ENCODE measurements around the gene DNER.

The DNER gene

GRCh38 chr2:229470781-229471180 lies 243.6 kb downstream of the DNER start:
- no peak for DNase-seq
- intact Hi-C loops (cut with DNase I), result no loop called here

DNA sequence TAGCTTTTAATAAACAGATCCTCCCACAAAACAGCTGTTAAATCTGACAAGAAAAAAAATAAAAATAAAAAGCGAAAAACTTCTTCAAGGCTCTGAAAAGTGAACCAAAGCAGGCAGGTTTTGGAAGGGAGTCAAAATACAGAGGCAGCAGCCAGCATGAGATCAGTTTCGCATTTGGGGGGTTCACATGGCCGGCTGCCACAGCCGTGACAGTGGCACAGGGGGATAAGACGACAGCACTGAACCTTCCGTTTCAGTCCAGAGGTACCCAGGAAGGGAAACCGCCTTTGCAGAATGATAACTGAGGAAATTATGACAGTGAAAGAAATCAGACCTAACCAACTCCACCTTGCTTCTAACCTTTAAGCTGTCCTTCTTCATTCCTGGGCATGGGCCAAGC lies 246.6 kb downstream of the DNER start:
- DNase-seq, result no peak
- intact Hi-C loops (cut with DNase I), result no loop called here

- no peak for DNase-seq
- intact Hi-C loops (cut with DNase I), result no loop called here
Measured at GRCh38 chr2:229463841-229464346, 250.5 kb downstream of the DNER start.

DNA sequence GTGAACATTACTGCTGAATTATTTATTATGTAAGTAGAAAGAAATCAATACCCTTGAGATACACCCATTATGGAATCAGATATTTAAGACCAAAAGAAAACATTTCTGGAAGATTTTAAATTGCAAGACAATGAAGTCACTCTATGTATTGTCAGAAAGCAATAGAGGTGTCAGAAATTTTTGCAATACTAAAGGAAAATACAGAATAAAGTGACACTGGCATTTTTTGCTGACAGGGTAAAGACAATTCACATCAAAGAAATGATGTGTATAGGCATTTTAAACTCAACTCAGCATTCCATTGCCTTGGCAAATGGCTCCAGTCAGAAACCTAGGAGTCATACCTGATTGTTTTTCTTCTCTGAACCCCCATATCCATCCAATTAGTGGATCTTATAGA lies 252.2 kb downstream of the DNER start:
- intact Hi-C loops (cut with DNase I), result no loop called here
- DNase-seq, result no peak

DNA sequence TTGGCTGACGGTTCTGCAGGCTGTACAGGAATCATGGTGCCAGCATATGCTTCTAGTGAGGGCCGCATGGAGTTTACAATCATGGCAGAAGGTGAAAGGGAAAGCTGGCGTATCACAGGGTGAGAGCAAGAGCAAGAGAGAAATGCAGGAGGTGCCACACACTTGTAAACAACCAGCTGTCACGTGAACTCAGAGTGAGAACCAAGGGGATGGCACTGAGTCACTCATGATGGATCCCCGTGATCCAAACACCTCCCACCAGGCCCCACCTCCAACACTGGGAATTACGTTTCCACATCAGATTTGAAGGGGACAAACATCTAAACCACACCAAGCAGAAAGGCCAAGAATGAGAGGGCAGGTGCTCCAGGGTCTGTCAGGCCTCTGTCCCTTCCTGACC lies 258.3 kb downstream of the DNER start:
- intact Hi-C loops (cut with DNase I), result no loop called here
- DNase-seq, result no peak

- intact Hi-C loops (cut with DNase I), result no loop called here
- no peak for DNase-seq
Measured at GRCh38 chr2:229454934-229455631, 259.3 kb downstream of the DNER start.

DNA sequence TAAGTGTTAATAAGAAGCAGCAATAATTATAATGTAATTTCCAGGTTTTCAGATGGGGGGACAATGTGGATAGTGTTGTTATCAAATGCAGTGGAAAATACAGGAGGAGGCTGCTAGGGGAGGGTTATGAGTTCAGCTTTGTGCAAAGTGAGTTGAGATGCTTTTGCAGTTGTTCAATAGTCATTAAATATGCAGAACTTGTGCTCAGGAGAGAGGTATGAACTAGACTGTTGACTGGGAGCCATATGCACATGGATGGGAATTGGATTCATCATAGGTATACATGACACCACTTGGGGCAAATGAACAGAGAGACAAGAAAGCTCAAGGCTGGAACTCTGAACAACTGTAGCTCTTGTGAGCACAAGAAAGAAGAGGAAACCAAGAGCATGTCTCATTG lies 261.1 kb downstream of the DNER start:
- intact Hi-C loops (cut with DNase I), result no loop called here
- no peak for DNase-seq

DNA sequence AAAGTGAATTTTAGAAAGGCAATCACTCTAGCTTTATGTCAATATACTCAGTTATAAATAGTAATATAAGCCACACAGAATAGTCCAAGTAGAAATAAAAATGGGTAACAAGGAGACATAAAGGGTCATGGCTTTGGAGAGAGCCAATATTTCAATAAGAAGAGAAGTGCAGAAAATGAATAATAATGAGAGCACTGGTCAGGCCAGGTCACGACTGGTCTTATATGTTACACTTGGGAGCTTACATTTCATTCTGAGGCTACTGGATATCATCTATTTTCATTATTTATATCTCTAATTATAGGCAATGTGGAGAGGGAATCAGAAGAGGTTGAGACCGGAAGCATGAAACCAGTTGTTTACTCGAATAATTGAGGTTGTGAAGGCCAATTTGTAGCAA lies 262.5 kb downstream of the DNER start:
- no peak for DNase-seq
- intact Hi-C loops (cut with DNase I), result no loop called here

DNA sequence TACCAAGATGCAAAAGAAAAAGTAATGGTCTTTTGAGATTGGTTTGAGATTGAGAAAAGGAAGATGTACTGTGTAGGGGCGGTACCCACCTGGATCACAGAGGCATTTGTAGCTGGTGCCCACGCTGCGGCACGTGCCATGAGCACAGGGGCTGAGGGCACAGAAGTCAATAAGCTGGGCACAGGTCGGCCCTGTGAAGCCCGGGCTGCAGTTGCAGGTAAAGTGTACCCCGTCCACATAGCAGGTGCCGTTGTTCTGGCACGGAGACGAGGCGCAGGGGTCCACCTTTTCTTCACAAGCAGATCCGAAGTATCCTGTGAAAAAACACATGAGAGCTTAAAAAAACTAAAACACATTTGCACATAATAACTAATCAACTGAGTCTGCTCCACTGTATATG lies 267.1 kb downstream of the DNER start:
- no peak for DNase-seq

DNA sequence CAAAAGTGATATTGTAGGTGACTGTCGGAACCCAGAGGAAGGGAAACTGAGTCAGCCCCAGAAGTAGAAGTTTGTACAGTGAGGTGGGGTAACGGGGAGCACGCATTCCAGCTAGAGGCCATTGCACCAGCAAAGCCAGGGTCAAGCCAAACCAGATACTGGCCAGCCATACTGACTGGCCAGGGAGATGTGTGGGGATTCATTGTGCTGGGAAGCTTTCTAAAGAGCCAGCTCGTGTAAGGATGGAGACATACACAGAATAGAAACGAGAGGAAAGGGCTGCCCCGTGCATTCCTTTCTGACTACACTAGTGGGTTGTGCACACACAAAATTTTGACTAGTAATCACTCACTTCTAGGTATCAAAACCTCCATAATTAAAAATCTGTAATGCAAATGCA lies 268.0 kb downstream of the DNER start:
- peak in 21 of 42 donors; percentile 12 to 65 (median 31) for DNase-seq
- intact Hi-C loops (cut with DNase I), result no loop called here

More for the DNA sequence above, 267.1 kb downstream of the DNER start:
- intact Hi-C loops (cut with DNase I), result no loop called here

DNA sequence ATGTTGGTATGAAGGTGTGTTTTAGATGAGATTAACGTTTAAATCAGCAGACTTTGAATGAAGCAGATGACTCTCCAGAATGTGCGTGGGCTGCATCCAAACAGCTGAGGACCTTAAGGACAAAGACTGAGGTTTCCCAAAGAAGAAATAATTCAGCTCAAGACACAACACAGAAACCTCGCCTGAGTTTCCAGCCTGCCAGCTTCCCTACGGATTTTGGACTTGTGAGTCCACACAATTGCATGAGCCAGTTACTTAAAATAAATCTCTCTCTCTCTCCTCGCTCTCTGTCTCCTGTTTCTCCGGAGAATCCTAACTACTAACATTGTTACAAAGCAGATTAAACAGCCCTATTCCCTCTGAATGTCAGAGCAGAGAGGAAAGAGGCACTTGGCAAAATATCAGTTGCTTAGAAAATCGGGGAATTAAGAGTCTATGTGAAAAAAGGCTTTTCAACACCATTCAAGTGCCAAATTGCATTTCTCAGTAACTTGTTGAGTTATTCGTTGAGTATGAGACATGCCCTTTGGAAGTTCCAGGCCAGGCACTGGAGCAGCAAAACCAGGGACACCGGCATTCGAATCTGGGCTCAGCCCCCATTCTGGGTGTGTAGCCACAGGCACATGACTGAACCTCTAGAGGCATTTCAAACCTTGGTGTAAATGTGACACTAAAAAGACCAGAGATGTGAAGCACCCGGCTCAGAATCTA lies 268.7 kb downstream of the DNER start:
- DNase-seq, result peak in 18 of 42 donors; percentile 16 to 65 (median 30)
- intact Hi-C loops (cut with DNase I), result no loop called here

DNA sequence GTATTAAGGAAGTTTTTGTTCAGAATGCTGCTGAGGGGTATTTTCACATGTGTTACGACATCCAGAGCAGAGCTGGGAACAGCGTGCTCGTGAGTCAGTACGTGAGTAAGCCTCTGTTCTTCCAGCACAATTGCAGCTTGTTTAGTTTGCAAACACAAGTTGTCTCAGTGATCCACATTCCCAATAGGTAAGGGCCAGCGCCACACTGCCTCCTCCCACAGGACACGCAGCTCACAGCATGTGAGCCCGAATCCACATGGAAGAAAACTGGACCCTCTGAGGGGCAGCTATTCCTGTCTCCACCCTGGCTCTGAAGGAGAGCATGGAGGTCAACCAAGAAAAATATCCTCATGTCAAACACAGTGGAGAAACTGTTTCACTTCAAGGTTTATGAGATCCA lies 269.3 kb downstream of the DNER start:
- intact Hi-C loops (cut with DNase I), result no loop called here
- peak; percentile 11 to 83 (median 54) for DNase-seq

- intact Hi-C loops (cut with DNase I), result loop anchor here (5.0 kb wide), 1 partner anchor 269 kb away; the partner anchor contains the start of gene DNER
- peak in 1 of 42 donors; percentile 14 for DNase-seq
Measured at GRCh38 chr2:229443546-229444268, 270.6 kb downstream of the DNER start.

DNA sequence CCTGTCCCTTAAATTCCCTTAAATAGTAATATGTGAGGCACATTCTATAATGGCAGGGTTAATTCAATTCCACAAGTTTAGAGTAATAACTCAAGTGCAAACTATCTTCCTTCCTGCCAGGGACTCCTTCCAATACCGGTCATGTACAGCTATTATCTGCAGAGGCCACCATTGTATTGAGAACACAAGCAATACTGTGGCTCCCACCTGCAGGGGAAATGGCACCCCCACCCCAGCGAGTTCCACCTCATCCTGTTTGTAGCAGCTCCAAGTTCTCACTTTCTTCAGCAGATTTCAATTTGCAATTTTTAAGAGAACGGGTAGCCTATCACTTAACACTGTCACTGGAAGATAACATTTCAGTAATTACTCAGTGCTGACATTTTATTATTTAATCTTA lies 271.2 kb downstream of the DNER start:
- DNase-seq, result no peak
- intact Hi-C loops (cut with DNase I), result loop anchor here (5.0 kb wide), 1 partner anchor 269 kb away; the partner anchor contains the start of gene DNER

DNA sequence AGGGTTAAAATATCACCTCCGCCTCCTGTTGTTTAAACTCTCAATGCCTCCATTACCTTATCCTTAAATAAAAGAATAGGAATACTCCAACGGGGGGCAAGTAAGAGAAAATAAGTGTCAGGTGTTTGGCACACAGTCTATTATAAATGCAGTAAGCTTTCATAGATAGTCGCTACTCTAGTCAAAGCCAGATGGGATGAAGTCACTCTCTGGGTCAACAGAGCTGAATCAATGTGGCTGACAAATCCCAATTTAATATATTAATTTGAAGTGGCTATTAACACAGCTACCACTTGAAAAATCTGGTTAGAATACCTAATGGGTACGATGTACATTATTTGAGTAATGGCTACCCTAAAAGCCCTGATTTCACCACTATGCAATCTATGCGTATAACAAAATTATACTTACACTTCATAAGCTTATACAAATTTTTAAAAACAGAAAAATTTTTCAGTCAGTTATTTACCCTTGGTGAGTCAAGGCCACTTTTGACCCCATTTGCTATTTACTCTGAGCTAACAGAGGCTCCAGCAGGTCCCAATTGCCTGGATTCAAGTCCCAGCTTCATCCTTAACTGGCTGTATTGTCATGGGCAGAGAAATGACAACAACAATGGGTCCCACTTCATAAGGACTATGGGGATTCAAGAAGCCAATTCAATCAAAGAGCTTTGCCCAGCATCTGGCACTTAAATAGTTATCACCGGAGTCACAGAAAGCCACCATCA lies 275.8 kb downstream of the DNER start:
- intact Hi-C loops (cut with DNase I), result no loop called here
- DNase-seq, result no peak

DNA sequence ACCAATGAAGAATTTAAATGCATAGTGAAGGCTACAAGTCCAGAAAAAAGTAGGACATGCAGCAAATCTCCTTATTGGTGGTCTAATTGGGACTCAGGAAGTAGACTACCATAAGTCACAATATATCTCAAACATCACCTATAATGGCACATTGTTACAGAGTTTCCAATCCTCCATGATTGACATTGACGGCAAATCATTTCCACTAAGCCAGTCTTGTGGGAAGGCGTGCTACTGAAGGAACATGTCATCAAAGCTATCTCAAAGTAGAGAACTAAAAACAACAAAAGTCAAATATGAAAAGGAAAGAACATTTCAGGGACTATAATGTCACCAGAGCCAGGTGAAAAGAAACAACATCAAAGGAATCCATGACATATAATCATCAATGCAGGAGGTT lies 276.9 kb downstream of the DNER start:
- DNase-seq, result no peak
- intact Hi-C loops (cut with DNase I), result no loop called here

DNA sequence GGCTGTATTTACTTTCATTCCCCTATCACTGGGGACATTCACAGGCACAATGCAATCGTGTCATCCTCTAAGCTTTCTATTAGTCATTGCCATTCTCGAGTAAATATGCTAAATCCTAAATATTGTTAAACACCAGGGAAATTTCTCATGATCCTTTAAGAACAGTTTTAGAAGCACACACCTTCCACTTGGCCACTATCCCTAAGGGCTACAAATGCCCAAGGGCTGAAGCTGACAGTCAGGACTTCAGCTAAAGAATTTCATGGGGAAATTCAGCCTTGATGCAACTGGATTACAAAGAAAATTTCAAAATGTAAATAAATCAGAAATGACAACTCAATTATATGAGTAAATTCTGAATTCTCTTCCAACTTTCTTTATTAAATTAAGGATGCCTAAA lies 280.2 kb downstream of the DNER start:
- no peak for DNase-seq
- intact Hi-C loops (cut with DNase I), result no loop called here

GRCh38 chr2:229433351-229433750 lies 281.0 kb downstream of the DNER start:
- intact Hi-C loops (cut with DNase I), result no loop called here
- DNase-seq, result no peak

DNA sequence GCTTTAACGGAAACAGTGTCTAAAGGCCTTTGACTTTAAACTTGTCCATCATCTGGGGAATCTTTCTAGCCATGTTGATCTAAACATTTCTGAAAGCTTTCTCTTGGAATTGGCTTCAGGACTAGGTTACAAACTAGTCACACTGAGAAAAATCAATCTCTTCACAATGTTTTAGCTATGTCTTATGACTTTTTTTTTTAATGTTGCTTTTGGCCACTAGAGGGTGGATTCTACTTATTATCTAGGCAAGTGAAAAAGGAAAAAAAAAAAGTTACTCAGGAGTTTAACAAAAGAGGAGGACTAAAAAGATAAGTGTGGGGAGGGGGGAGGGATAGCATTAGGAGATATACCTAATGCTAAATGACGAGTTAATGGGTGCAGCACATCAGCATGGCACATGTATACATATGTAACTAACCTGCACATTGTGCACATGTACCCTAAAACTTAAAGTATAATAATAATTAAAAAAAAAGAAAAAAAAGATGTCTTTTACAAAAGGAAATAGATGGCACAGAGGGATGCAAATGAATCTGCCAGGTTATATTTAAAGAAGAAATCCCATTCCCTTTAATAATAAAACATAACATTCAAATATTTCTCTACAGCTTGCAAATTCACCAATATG lies 282.9 kb downstream of the DNER start:
- peak in 1 of 42 donors; percentile 13 for DNase-seq
- intact Hi-C loops (cut with DNase I), result no loop called here
